ENCODE data around the gene ABCA8. TPM values are rescaled to one million over a fixed set of nuclear protein-coding genes. Genes with fewer than 3 reads are reported as not detected.

ABCA8 gene
- total RNA-seq, 1 donor from 2014 or later = 1.5 TPM

DNA sequence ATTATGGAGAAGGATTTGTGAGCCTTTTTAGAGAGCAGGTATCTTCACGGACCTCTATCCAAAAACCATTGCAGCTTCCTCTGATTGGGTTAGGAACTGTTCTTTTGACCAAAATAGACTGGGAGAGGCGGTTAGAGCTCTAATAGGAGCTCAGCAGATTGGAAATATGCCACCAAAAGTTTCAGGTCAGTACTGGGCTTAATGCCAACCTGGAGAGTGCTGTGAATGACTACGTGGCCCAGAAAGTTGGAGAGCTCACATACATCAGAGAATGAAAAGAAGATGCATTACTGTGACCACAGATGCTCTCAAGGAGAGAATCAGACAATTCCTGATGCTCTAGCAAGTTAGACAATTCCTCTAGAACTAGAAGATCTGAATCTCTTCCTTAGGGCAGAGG lies 86.5 kb downstream of the ABCA8 start:
- TF ChIP-seq, protein P1, sequence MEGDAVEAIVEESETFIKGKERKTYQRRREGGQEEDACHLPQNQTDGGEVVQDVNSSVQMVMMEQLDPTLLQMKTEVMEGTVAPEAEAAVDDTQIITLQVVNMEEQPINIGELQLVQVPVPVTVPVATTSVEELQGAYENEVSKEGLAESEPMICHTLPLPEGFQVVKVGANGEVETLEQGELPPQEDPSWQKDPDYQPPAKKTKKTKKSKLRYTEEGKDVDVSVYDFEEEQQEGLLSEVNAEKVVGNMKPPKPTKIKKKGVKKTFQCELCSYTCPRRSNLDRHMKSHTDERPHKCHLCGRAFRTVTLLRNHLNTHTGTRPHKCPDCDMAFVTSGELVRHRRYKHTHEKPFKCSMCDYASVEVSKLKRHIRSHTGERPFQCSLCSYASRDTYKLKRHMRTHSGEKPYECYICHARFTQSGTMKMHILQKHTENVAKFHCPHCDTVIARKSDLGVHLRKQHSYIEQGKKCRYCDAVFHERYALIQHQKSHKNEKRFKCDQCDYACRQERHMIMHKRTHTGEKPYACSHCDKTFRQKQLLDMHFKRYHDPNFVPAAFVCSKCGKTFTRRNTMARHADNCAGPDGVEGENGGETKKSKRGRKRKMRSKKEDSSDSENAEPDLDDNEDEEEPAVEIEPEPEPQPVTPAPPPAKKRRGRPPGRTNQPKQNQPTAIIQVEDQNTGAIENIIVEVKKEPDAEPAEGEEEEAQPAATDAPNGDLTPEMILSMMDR (IDR thresholded peaks at IDR 0.05) = no peak
- Mint-ChIP-seq H3K4me1 (ENCODE audit: low read depth) (peaks cover 10% of the 10 kb centered on the region), H3K36me3 (ENCODE audit: low read depth) (peaks cover 3% of the 10 kb centered on the region), H3K9me3 (ENCODE audit: low read depth) (peaks cover 6% of the 10 kb centered on the region), H3K4me3 (ENCODE audit: unreplicated experiment) (no peak overlapping the region), H3K27ac (ENCODE audit: unreplicated experiment) (no peak overlapping the region), H3K27me3 (ENCODE audit: low read depth) (no peaks in the 10 kb centered on the region)
- DNase-seq (ENCODE audit: low spot score) = no peak

DNA sequence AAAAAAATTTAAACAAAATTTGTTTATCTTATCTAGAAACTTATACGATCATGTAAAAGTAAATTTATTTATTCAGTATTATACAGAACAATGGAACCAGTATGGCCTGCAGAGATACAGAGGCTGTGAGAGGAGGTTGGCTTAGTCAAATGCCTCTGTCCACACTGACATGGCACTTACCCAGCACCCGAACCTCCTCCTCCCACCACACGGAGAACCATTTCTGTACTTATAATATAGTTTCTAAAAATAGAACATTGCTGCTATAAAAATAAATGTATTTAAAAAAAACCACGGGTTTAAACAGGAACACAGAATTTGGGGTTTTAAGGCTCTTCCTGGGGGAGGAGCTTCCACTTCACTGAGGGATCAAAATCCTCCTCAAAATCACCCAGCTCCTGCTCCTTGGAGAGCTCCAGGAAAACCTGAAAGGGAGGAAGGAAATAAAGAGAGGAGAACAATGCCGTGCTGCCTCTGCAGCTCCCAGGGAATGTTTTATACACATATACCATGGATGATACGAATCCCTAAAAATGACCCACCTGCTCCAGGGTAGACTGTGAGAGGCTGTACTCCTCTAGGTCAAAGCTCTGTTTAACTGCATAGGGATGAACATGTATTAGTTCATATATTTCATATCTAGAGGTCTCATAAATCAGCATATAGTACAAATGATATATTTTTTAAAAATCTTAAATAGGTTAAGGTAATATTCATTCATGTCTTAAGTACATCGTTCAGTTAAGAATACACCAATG lies 87.3 kb downstream of the ABCA8 start:
- no peak overlapping the region for H3K27ac Mint-ChIP-seq (ENCODE audit: unreplicated experiment)
- peaks cover 10% of the 10 kb centered on the region for H3K4me1 Mint-ChIP-seq (ENCODE audit: low read depth)
- no peaks in the 10 kb centered on the region for H3K36me3 Mint-ChIP-seq (ENCODE audit: low read depth)
- no peak for DNase-seq (ENCODE audit: low spot score)
- peaks cover 8% of the 10 kb centered on the region for H3K9me3 Mint-ChIP-seq (ENCODE audit: low read depth)
- no peaks in the 10 kb centered on the region for H3K27me3 Mint-ChIP-seq (ENCODE audit: low read depth)
- H3K4me3 Mint-ChIP-seq (ENCODE audit: unreplicated experiment) = no peak overlapping the region
- TF ChIP-seq, protein P1 (IDR thresholded peaks at IDR 0.05) = no peak

DNA sequence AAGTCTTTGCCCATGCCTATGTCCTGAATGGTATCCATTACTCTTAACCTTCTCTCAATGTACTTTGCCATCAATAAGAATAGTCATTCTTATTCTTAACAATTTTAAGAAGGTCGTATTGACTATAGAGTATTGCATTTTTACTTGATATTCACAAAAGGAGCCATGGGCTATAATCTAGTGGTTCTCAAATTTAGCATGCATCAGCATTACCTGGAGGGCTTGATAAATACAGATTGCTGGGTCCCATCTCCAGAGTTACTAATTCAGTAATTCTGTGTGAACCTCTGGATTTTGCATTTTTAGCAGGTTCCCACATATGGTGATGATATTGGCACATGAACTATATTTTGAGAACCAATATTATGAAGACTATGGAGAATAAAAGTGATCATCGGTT lies 89.6 kb downstream of the ABCA8 start:
- no peak for DNase-seq (ENCODE audit: low spot score)
- Mint-ChIP-seq H3K4me1 (ENCODE audit: low read depth) (peaks cover 10% of the 10 kb centered on the region), H3K9me3 (ENCODE audit: low read depth) (peaks cover 8% of the 10 kb centered on the region), H3K27me3 (ENCODE audit: low read depth) (no peaks in the 10 kb centered on the region), H3K4me3 (ENCODE audit: unreplicated experiment) (no peak overlapping the region), H3K27ac (ENCODE audit: unreplicated experiment) (no peak overlapping the region), H3K36me3 (ENCODE audit: low read depth) (no peaks in the 10 kb centered on the region)
- TF ChIP-seq, protein P1 (IDR thresholded peaks at IDR 0.05) = no peak

DNA sequence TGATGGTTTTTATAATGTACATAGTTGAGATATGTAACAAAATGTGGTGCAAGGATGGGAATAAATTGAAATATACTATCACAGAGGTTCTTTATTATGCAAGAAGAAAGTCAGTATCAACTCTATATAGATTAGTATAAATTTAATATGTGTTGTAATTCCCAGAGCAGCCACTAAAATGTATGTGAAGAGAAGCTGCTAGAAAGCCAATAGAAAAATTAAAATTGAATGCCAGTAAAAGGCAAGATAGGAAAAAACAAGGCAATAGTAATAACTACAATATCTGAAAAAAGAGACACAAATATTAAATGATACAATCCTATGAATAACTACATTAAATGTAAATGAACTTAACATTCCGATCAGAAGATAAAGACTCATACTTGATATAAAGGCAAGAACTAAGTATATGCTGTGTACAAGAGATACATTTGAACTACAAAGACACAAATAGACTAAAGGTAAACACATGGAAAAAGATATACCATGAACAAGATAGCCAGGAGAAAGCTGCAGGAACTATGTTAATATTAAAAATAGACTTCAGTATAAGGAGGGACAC lies 92.0 kb downstream of the ABCA8 start:
- Mint-ChIP-seq H3K27ac (ENCODE audit: unreplicated experiment) (no peak overlapping the region), H3K27me3 (ENCODE audit: low read depth) (no peaks in the 10 kb centered on the region), H3K9me3 (ENCODE audit: low read depth) (peaks cover 26% of the 10 kb centered on the region), H3K4me3 (ENCODE audit: unreplicated experiment) (no peak overlapping the region), H3K36me3 (ENCODE audit: low read depth) (no peaks in the 10 kb centered on the region), H3K4me1 (ENCODE audit: low read depth) (peaks cover 3% of the 10 kb centered on the region)
- TF ChIP-seq, protein P1 (IDR thresholded peaks at IDR 0.05) = peak; percentile 31
- no peak for DNase-seq (ENCODE audit: low spot score)

DNA sequence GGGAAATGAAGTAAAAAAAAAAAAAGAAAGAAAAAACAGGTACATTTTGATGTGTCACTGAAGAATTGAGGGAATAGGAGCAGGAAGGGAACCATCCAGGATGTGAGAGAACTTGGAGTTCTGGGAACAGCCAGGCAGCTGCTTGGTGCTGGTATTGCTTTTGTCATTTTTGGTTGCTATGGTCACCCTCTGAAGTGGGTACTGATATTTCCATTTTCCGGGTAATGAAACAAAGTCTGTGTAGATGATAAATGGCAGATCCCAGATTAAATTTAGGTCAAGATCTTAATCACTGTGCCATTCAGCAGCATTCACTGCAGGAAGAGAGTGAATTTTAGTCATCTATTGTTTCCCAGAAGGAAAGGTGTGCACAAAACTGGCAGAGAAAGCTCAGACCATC lies 93.6 kb downstream of the ABCA8 start:
- H3K36me3 Mint-ChIP-seq (ENCODE audit: low read depth) = no peaks in the 10 kb centered on the region
- no peaks in the 10 kb centered on the region for H3K27me3 Mint-ChIP-seq (ENCODE audit: low read depth)
- DNase-seq (ENCODE audit: low spot score) = no peak
- H3K4me3 Mint-ChIP-seq (ENCODE audit: unreplicated experiment) = no peak overlapping the region
- TF ChIP-seq, protein P1 (IDR thresholded peaks at IDR 0.05) = no peak
- H3K27ac Mint-ChIP-seq (ENCODE audit: unreplicated experiment) = no peak overlapping the region
- peaks cover 34% of the 10 kb centered on the region for H3K9me3 Mint-ChIP-seq (ENCODE audit: low read depth)
- no peaks in the 10 kb centered on the region for H3K4me1 Mint-ChIP-seq (ENCODE audit: low read depth)
